Cardiac muscle cell (in vitro differentiated cells and primary cell): Measurements from ENCODE around the gene TMEM11. TPM values are rescaled to one million over a fixed set of nuclear protein-coding genes. Genes with fewer than 3 reads are reported as not detected.

Experiments
- DNase-seq, 2 donors: peaks; one replicate each; pipeline versions ENCODE4 v3.0.0 to v3.0.0-alpha.2; 2010 to 2017; ENCODE audit warnings: low read depth in 1 of 2, low spot score in 1 of 2
- H3K27ac ChIP-seq: fragments of 200-600 bp; sonication (generic); 2 replicates; pipeline ENCODE4 v1.5.1; 2016
- H3K27me3 ChIP-seq: fragments of 200-600 bp; sonication (generic); 2 replicates; pipeline ENCODE4 v1.6.0; 2016; ENCODE audit warnings: control low read depth
- H3K36me3 ChIP-seq: fragments of 200-600 bp; sonication (generic); 2 replicates; pipeline ENCODE4 v1.5.1; 2016; ENCODE audit warnings: control low read depth
- H3K4me1 ChIP-seq: fragments of 200-600 bp; sonication (generic); 2 replicates; pipeline ENCODE4 v1.8.1; 2017; ENCODE audit warnings: low read depth, mild to moderate bottlenecking, mixed run types
- H3K4me3 ChIP-seq: fragments of 200-600 bp; sonication (generic); 2 replicates; pipeline ENCODE4 v1.5.1; 2016; ENCODE audit warnings: mild to moderate bottlenecking
- H3K9me3 ChIP-seq: fragments of 200-600 bp; sonication (generic); 2 replicates; pipeline ENCODE4 v1.5.1; 2017; ENCODE audit warnings: low read depth, mild to moderate bottlenecking, control low read depth
- CTCF ChIP-seq: IDR thresholded peaks from 2 replicates; pipeline ENCODE4 v1.5.1; 2012; ENCODE audit warnings: low read depth, mild to moderate bottlenecking, low read length
- polyA plus RNA-seq: library from polyadenylated mRNA; unstranded; fragments of >200 nt; fragmentation: Nextera tagmentation; extraction: Ambion mirVana; gene quantifications from 2 replicates; pipeline ENCODE4 v1.2.1, GENCODE V29; 2016
- total RNA-seq: library from RNA; depleted of rRNA; stranded (reverse); fragments of >200 nt; gene quantifications from 2 replicates; pipeline ENCODE4 v1.2.3, GENCODE V29; 2016

The TMEM11 gene
- total and polyA plus RNA-seq, 2 experiments from 2014 or later: 37.9 to 91.0 TPM

GRCh38 chr17:21239680-21240368, 25.9 kb upstream of the TMEM11 start:
- H3K27me3 ChIP-seq: no peaks in the 10 kb centered on the region
- H3K9me3 ChIP-seq: no peaks in the 10 kb centered on the region
- no peaks in the 10 kb centered on the region for H3K36me3 ChIP-seq
- no peak overlapping the region for H3K4me3 ChIP-seq
- peak; percentile 48 for TF ChIP-seq CTCF
- DNase-seq: peak; percentile 46 to 52
- H3K4me1 ChIP-seq: peaks cover 23% of the 10 kb centered on the region
- peak overlapping the region; percentile 82 for H3K27ac ChIP-seq

DNA sequence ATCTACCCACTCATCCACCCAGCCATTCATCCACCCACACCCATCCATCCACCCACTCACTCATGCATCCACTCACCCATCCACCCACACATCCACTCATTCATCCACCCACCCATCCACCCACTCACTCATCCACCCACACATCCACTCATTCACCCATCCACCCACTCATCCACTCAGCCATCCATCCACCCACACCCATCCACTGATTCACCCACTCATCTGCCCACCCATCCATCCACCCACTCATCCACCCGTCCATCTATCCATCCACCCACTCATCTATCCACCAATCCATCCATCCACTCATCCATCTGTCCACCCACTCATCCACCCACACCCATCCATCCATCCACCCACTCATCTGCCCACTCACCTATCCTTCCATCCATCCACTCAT, 22.0 kb upstream of the TMEM11 start:
- TF ChIP-seq CTCF: no peak
- no peak overlapping the region for H3K27ac ChIP-seq
- peaks cover 16% of the 10 kb centered on the region for H3K4me1 ChIP-seq
- H3K36me3 ChIP-seq: no peaks in the 10 kb centered on the region
- no peaks in the 10 kb centered on the region for H3K27me3 ChIP-seq
- DNase-seq: no peak
- no peaks in the 10 kb centered on the region for H3K9me3 ChIP-seq
- no peak overlapping the region for H3K4me3 ChIP-seq

GRCh38 chr17:21233581-21234347, 19.8 kb upstream of the TMEM11 start:
- Histone ChIP-seq H3K9me3 (no peaks in the 10 kb centered on the region), H3K4me1 (peaks cover 3% of the 10 kb centered on the region), H3K27ac (no peak overlapping the region), H3K27me3 (no peaks in the 10 kb centered on the region), H3K36me3 (no peaks in the 10 kb centered on the region), H3K4me3 (no peak overlapping the region)
- no peak for DNase-seq
- TF ChIP-seq CTCF: no peak

- no peak for DNase-seq
- H3K4me1 ChIP-seq: no peaks in the 10 kb centered on the region
- no peaks in the 10 kb centered on the region for H3K36me3 ChIP-seq
- no peaks in the 10 kb centered on the region for H3K9me3 ChIP-seq
- no peaks in the 10 kb centered on the region for H3K27me3 ChIP-seq
- TF ChIP-seq CTCF: no peak
- no peak overlapping the region for H3K4me3 ChIP-seq
- no peak overlapping the region for H3K27ac ChIP-seq
Observed at GRCh38 chr17:21232033-21232749, 18.2 kb upstream of the TMEM11 start.

DNA sequence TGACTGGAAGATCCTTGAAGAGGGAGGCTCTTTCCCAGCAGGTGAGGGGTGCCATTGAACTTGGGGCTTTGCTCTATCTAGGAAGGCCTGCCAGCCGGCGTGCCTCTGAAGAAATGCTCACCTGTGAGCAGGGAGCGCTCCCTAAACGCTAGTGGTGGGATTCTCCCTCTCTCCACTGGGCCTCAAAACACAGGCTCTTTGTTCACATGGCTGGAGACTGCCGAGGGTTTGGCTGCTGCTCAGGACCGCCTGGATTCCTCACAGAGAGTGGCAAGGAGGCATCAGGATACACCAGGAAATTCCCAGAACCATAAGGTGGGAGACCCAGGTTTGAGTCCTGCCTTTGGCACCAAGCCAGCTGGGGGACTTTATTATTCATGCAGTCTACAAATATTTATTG, 17.6 kb upstream of the TMEM11 start:
- TF ChIP-seq CTCF: no peak
- Histone ChIP-seq H3K4me1 (no peaks in the 10 kb centered on the region), H3K27me3 (no peaks in the 10 kb centered on the region), H3K27ac (no peak overlapping the region), H3K4me3 (no peak overlapping the region), H3K36me3 (no peaks in the 10 kb centered on the region), H3K9me3 (no peaks in the 10 kb centered on the region)
- no peak for DNase-seq
